Brain microvascular endothelial cell (primary cell): ENCODE data around the gene EHD2.
"Not testable (repeated sequence)": the region's sequence is repeated elsewhere in the genome, so short reads cannot be mapped to it uniquely, and the experiment has no call there.

Source experiments
- DNase-seq: peaks from one replicate; pipeline ENCODE4 v3.0.0-alpha.2; 2020
- H3K27ac ChIP-seq: fragments of 250-450 bp; sonication (Bioruptor Pico); 2 replicates; pipeline ENCODE4 v1.5.1; 2020; ENCODE audit warnings: mild to moderate bottlenecking, moderate library complexity
- H3K27me3 ChIP-seq: fragments of 250-450 bp; sonication (Bioruptor Pico); replicated peaks from 2 replicates; pipeline ENCODE4 v1.5.1; 2020; ENCODE audit warnings: mild to moderate bottlenecking
- H3K36me3 ChIP-seq: fragments of 250-450 bp; sonication (Bioruptor Pico); replicated peaks from 2 replicates; pipeline ENCODE4 v1.5.1; 2020; ENCODE audit warnings: mild to moderate bottlenecking
- H3K4me3 ChIP-seq: 2 replicates; pipeline ENCODE4 v1.5.1; 2011; ENCODE audit warnings: low read depth, mild to moderate bottlenecking, control low read depth, low read length, moderate library complexity
- CTCF ChIP-seq: IDR thresholded peaks from 2 replicates; pipeline ENCODE4 v1.5.1; 2011; ENCODE audit warnings: low read depth, mild to moderate bottlenecking, moderate library complexity, low read length, control low read depth, inconsistent platforms; ENCODE audit errors: missing control alignments
- in situ Hi-C: cut with HindIII; loops from 2 replicates; pipeline ENCODE4 v1.10.0; 2017; ENCODE audit warnings: low sequenced_read_pairs, low pct_ligation_motif_present

EHD2 gene

DNA sequence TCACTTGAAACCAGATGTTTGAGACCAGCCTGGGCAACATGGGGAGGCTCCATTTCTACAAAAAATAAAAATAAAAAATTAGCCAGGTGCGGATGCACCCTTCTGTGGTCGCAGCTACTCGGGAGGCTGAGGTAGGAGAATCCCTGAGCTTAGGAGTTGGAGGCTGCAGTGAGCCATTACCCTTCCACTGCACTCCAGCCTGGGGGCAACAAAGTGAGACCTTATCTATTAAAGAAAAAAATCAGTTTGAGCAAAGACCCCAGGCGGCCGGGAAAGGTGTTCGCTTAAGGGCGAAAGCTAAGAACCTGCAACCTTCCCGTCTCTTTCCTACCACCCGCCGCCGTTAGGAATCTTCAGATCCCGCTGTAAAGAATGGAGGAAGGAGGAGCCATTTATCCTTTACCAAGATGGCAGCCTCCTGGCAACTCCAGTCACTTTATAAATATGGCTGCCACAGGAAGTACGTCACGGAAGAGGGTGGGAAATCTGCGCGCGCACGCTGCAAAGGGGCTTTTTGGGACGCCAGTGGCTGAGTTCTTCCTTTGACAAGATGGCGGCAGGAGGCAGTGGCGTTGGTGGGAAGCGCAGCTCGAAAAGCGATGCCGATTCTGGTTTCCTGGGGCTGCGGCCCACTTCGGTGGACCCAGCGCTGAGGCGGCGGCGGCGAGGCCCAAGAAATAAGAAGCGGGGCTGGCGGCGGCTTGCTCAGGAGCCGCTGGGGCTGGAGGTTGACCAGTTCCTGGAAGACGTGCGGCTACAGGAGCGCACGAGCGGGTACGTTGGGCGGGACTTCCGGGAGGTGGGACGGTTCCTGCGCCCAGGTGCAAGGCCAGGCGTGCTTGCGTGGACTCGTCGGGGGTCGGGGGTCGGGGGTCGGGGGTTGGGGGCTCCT, 32.0 kb downstream of the EHD2 start, which contains the start of gene NOP53:
Gene NOP53 (plus strand): TSS at position 537 of the 892 bp plus-strand sequence. CDS start 14 bp downstream, at position 551.
- Histone ChIP-seq H3K36me3 (peaks cover 45% of the 10 kb centered on the region), H3K27me3 (no peaks in the 10 kb centered on the region), H3K4me3 (peak within 1 kb of the TSS; percentile 85), H3K27ac (peak within 1 kb of the TSS; percentile 98)
- in situ Hi-C loops: no loop called here
- no peak for TF ChIP-seq CTCF
- peak; percentile 96 for DNase-seq

DNA sequence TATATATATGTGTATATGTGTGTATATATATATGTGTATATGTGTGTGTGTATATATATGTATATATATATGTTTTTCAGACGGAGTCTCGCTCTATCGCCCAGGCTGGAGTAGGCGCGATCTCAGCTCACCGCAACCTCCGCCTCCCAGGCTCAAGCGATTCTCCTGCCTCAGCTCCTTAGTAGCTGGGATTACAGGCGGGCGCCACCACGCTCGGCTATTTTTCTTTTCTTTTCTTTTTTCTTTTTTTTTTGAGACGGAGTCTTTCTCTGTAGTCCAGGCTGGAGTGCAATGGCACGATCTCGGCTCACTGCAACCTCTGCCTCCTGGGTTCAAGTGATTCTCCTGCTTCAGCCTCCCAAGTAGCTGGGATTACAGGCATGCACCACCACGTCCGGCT, 32.9 kb downstream of the EHD2 start:
- in situ Hi-C loops: not testable (repeated sequence)

DNA sequence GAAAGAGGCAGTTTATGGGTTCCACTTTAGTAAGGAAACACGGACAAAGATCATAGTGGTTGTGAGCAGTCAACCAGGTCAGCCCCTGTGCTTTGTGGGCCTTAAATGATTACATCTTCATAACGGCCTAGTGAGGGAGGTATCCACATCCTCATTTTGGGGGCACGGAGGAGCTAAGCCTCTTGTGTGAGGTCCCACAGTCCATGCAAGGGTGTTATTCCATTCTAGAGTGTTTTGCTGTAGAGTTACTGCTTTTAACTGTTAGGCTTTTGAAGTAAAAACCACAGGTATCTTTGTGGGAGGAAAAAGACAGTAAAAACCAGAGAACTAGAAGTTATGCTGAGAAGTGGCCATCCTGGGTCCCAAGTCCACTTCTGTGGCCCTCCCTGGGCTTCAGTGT, 36.1 kb downstream of the EHD2 start:
- Histone ChIP-seq H3K36me3 (peaks cover 64% of the 10 kb centered on the region), H3K27me3 (no peaks in the 10 kb centered on the region), H3K4me3 (no peak overlapping the region), H3K27ac (no peak overlapping the region)
- no peak for DNase-seq
- no peak for TF ChIP-seq CTCF
- in situ Hi-C loops: no loop called here

More for the DNA sequence above, 32.9 kb downstream of the EHD2 start:
- not testable (repeated sequence) for H3K27ac ChIP-seq, H3K27me3 ChIP-seq, DNase-seq
- Histone ChIP-seq H3K36me3 (peaks cover 46% of the 10 kb centered on the region), H3K4me3 (peak overlapping the region; percentile 85)

DNA sequence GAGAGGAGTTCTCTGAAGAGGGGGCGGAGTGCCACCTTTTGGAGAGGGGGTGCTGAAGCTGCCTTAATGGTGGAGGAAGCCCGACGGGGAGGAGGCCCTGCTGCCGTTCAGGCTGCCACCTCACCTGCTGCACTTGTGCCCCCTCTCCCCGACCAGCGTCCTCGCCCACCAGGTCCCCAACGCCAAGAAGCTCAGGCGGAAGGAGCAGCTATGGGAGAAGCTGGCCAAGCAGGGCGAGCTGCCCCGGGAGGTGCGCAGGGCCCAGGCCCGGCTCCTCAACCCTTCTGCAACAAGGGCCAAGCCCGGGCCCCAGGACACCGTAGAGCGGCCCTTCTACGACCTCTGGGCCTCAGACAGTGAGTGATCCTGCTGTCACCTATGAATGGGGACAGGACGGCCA, 37.5 kb downstream of the EHD2 start:
- H3K27ac ChIP-seq: no peak overlapping the region
- no peak overlapping the region for H3K4me3 ChIP-seq
- in situ Hi-C loops: no loop called here
- no peaks in the 10 kb centered on the region for H3K27me3 ChIP-seq
- DNase-seq: no peak
- peaks cover 77% of the 10 kb centered on the region for H3K36me3 ChIP-seq
- TF ChIP-seq CTCF: no peak

DNA sequence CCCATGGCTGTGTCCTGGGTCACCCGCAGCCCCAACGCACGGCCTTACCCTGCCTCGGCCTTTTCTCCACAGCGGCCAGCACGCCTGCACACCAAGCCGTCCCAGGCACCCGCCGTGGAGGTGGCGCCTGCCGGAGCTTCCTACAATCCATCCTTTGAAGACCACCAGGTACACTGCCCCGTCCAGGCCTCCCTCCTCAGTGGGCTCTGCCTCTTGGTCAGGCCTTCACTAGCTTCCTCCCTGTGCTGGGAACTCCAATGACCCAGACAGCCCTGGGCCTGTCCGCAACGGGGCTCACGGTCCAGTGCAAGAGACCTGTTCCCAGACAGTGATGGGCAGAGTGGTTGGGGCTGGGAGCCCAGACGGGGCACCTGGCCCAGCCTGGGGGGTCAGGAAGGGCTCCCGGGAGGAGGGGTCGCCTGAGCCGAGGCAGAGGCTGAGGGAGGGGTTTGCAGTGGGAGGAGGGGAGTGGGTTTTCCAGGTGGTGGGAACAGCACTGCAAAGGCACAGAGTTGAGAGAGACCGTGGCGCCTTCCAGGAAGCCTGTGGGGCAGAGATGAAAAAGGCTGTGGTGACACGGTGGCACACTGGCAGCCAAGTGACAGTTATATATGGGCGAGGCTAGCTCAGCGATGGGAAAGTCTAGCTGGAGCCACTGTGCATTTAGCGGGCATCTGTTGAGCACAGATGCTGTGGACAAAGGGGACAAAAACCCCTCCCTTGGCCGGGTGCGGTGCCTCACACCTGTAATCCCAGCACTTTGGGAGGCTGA, 39.4 kb downstream of the EHD2 start:
- DNase-seq: no peak
- in situ Hi-C loops: no loop called here
- Histone ChIP-seq H3K27ac (no peak overlapping the region), H3K4me3 (no peak overlapping the region), H3K36me3 (peaks cover 90% of the 10 kb centered on the region), H3K27me3 (no peaks in the 10 kb centered on the region)
- no peak for TF ChIP-seq CTCF
